ENCODE measurements around the gene MICALL2. TPM values are rescaled to one million over a fixed set of nuclear protein-coding genes. Genes with fewer than 3 reads are reported as not detected.

MICALL2 gene
- total and polyA plus RNA-seq, 2 donors, result 8.4 to 40.0 TPM

- H3K27ac ChIP-seq (ENCODE audit: low read depth), result no peak overlapping the region
- peaks cover 7% of the 10 kb centered on the region for H3K36me3 ChIP-seq (ENCODE audit: insufficient read depth)
- H3K4me1 ChIP-seq (ENCODE audit: insufficient read depth), result no peaks in the 10 kb centered on the region
- WGBS, result 93% methylated on average over 37 of the region's 37 CpGs
- H3K4me3 ChIP-seq (ENCODE audit: low read depth, low read length), result no peak overlapping the region
- no peak for DNase-seq (ENCODE audit: extremely low spot score)
These were observed 38.1 kb upstream of the MICALL2 start for GRCh38 chr7:1497293-1497927.

GRCh38 chr7:1496531-1497292 is 37.4 kb upstream of the MICALL2 start:
- DNase-seq (ENCODE audit: extremely low spot score), result no peak
- no peaks in the 10 kb centered on the region for H3K4me1 ChIP-seq (ENCODE audit: insufficient read depth)
- 93% methylated on average over 33 of the region's 33 CpGs for WGBS
- H3K4me3 ChIP-seq (ENCODE audit: low read depth, low read length), result no peak overlapping the region
- H3K36me3 ChIP-seq (ENCODE audit: insufficient read depth), result peaks cover 7% of the 10 kb centered on the region
- H3K27ac ChIP-seq (ENCODE audit: low read depth), result no peak overlapping the region

GRCh38 chr7:1495564-1496242 is 36.4 kb upstream of the MICALL2 start:
- no peak overlapping the region for H3K4me3 ChIP-seq (ENCODE audit: low read depth, low read length)
- 90% methylated on average over 34 of the region's 34 CpGs for WGBS
- H3K4me1 ChIP-seq (ENCODE audit: insufficient read depth), result no peaks in the 10 kb centered on the region
- no peak for DNase-seq (ENCODE audit: extremely low spot score)
- H3K27ac ChIP-seq (ENCODE audit: low read depth), result no peak overlapping the region
- peaks cover 7% of the 10 kb centered on the region for H3K36me3 ChIP-seq (ENCODE audit: insufficient read depth)

GRCh38 chr7:1494866-1495563 is 35.7 kb upstream of the MICALL2 start:
- Histone ChIP-seq H3K4me3 (ENCODE audit: low read depth, low read length) (no peak overlapping the region), H3K36me3 (ENCODE audit: insufficient read depth) (peaks cover 7% of the 10 kb centered on the region), H3K4me1 (ENCODE audit: insufficient read depth) (no peaks in the 10 kb centered on the region), H3K27ac (ENCODE audit: low read depth) (no peak overlapping the region)
- DNase-seq (ENCODE audit: extremely low spot score), result no peak
- WGBS, result 92% methylated on average over 27 of the region's 27 CpGs

- Histone ChIP-seq H3K36me3 (ENCODE audit: insufficient read depth) (peaks cover 7% of the 10 kb centered on the region), H3K4me3 (ENCODE audit: low read depth, low read length) (no peak overlapping the region), H3K4me1 (ENCODE audit: insufficient read depth) (no peaks in the 10 kb centered on the region), H3K27ac (ENCODE audit: low read depth) (no peak overlapping the region)
- DNase-seq (ENCODE audit: extremely low spot score), result no peak
- WGBS, result 89% methylated on average over 25 of the region's 25 CpGs
These were observed 35.2 kb upstream of the MICALL2 start for GRCh38 chr7:1494447-1494846.

- Histone ChIP-seq H3K4me1 (ENCODE audit: insufficient read depth) (no peaks in the 10 kb centered on the region), H3K4me3 (ENCODE audit: low read depth, low read length) (no peak overlapping the region), H3K27ac (ENCODE audit: low read depth) (no peak overlapping the region), H3K36me3 (ENCODE audit: insufficient read depth) (peaks cover 4% of the 10 kb centered on the region)
- WGBS, result 94% methylated on average over 26 of the region's 26 CpGs
- no peak for DNase-seq (ENCODE audit: extremely low spot score)
These were observed 34.3 kb upstream of the MICALL2 start for GRCh38 chr7:1493571-1493970.

- Histone ChIP-seq H3K4me3 (ENCODE audit: low read depth, low read length) (no peak overlapping the region), H3K4me1 (ENCODE audit: insufficient read depth) (no peaks in the 10 kb centered on the region), H3K27ac (ENCODE audit: low read depth) (no peak overlapping the region), H3K36me3 (ENCODE audit: insufficient read depth) (peaks cover 4% of the 10 kb centered on the region)
- DNase-seq (ENCODE audit: extremely low spot score), result no peak
- WGBS, result 90% methylated on average over 20 of the region's 20 CpGs
These were observed 33.9 kb upstream of the MICALL2 start for GRCh38 chr7:1493129-1493528.

- peaks cover 5% of the 10 kb centered on the region for H3K36me3 ChIP-seq (ENCODE audit: insufficient read depth)
- 92% methylated on average over 33 of the region's 33 CpGs for WGBS
- H3K27ac ChIP-seq (ENCODE audit: low read depth), result no peak overlapping the region
- no peak for DNase-seq (ENCODE audit: extremely low spot score)
- H3K4me1 ChIP-seq (ENCODE audit: insufficient read depth), result no peaks in the 10 kb centered on the region
- no peak overlapping the region for H3K4me3 ChIP-seq (ENCODE audit: low read depth, low read length)
These were observed 33.4 kb upstream of the MICALL2 start for GRCh38 chr7:1492640-1493039.

- no peak overlapping the region for H3K27ac ChIP-seq (ENCODE audit: low read depth)
- peaks cover 7% of the 10 kb centered on the region for H3K36me3 ChIP-seq (ENCODE audit: insufficient read depth)
- H3K4me3 ChIP-seq (ENCODE audit: low read depth, low read length), result no peak overlapping the region
- H3K4me1 ChIP-seq (ENCODE audit: insufficient read depth), result no peaks in the 10 kb centered on the region
- 94% methylated on average over 10 of the region's 10 CpGs for WGBS
- no peak for DNase-seq (ENCODE audit: extremely low spot score)
These were observed 33.0 kb upstream of the MICALL2 start for GRCh38 chr7:1492221-1492620.

GRCh38 chr7:1490837-1491236 is 31.6 kb upstream of the MICALL2 start:
- Histone ChIP-seq H3K27ac (ENCODE audit: low read depth) (no peak overlapping the region), H3K36me3 (ENCODE audit: insufficient read depth) (peaks cover 9% of the 10 kb centered on the region), H3K4me1 (ENCODE audit: insufficient read depth) (no peaks in the 10 kb centered on the region), H3K4me3 (ENCODE audit: low read depth, low read length) (no peak overlapping the region)
- 94% methylated on average over 19 of the region's 19 CpGs for WGBS
- no peak for DNase-seq (ENCODE audit: extremely low spot score)

GRCh38 chr7:1489336-1489735 is 30.1 kb upstream of the MICALL2 start:
- no peaks in the 10 kb centered on the region for H3K4me1 ChIP-seq (ENCODE audit: insufficient read depth)
- DNase-seq (ENCODE audit: extremely low spot score), result no peak
- peaks cover 6% of the 10 kb centered on the region for H3K36me3 ChIP-seq (ENCODE audit: insufficient read depth)
- H3K27ac ChIP-seq (ENCODE audit: low read depth), result no peak overlapping the region
- no peak overlapping the region for H3K4me3 ChIP-seq (ENCODE audit: low read depth, low read length)
- WGBS, result 96% methylated on average over 18 of the region's 18 CpGs

- DNase-seq (ENCODE audit: extremely low spot score), result no peak
- peaks cover 6% of the 10 kb centered on the region for H3K36me3 ChIP-seq (ENCODE audit: insufficient read depth)
- WGBS, result 91% methylated on average over 20 of the region's 20 CpGs
- H3K4me1 ChIP-seq (ENCODE audit: insufficient read depth), result no peaks in the 10 kb centered on the region
- no peak overlapping the region for H3K27ac ChIP-seq (ENCODE audit: low read depth)
- no peak overlapping the region for H3K4me3 ChIP-seq (ENCODE audit: low read depth, low read length)
These were observed 28.7 kb upstream of the MICALL2 start for GRCh38 chr7:1488016-1488415.

- Histone ChIP-seq H3K36me3 (ENCODE audit: insufficient read depth) (peaks cover 6% of the 10 kb centered on the region), H3K27ac (ENCODE audit: low read depth) (no peak overlapping the region), H3K4me1 (ENCODE audit: insufficient read depth) (no peaks in the 10 kb centered on the region), H3K4me3 (ENCODE audit: low read depth, low read length) (no peak overlapping the region)
- WGBS, result 95% methylated on average over 25 of the region's 25 CpGs
- DNase-seq (ENCODE audit: extremely low spot score), result no peak
These were observed 28.2 kb upstream of the MICALL2 start for GRCh38 chr7:1487466-1487865.
